Umbilical cord (tissue), 2 donors: ENCODE results near the gene MYL5. TPM values are rescaled to one million over a fixed set of nuclear protein-coding genes. Genes with fewer than 3 reads are reported as not detected.
"Not testable (repeated sequence)": the region's sequence is repeated elsewhere in the genome, so short reads cannot be mapped to it uniquely, and the experiment has no call there.

Source experiments
- DNase-seq: peaks from one replicate; pipeline ENCODE4 v3.0.0-alpha.2; 2015; ENCODE audit warnings: low spot score
- total RNA-seq: library from RNA; depleted of rRNA; stranded (reverse); fragments of >200 nt; gene quantifications from one replicate; pipeline ENCODE4 v1.2.3, GENCODE V29; 2014; ENCODE audit warnings: low replicate concordance; ENCODE audit not compliant: insufficient read depth

The MYL5 gene
- total RNA-seq, result 10.1 TPM

DNA sequence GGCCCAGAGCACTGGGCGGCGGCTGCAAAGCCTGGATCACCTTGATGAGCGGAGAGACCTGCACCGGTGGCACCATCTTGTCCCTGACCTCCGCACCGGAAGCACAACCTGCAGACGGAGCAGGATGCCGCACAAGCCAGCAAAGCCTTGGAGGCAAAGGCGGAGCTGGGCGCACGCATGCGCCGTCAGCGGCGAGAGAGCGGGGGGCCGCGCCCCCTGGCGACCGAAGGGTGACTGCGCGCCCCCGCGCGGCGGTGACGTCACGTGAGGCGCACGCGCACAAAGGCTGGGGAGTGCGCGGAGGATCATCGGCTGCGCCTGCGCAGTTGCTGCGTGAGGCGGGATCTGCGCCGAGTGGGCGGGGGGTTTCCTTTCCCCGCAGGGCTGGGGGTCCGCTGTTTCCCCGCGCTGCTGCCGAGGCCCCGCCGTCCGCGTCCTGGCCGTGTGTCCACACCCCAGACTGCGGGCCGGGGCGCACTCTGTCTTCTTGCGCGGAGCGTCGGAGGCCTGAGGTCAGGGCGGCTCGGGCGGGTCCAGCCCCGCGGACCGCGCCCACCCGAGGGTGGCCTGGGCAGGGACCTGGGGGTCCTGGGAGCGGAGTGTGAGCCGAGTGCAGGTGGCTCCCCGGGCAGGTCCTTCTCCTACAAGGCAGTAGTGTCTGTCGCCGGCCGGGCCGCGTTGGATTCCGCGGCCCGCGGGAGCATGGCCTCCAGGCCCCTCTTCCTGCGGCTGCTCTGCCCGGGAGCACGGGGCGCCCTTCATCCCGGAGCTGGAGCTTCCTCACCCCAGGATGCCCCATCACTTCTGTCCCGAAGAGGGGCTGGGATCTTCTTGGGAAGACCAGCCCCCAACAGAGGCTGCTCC, at the start of gene MYL5, which contains the start of gene ATP5ME:
Gene MYL5 (plus strand): TSS at position 371 of the 864 bp plus-strand sequence. CDS start 3,485 bp downstream, outside the sequence.
Gene ATP5ME (minus strand): TSS at position 105 of the 864 bp plus-strand sequence. CDS start 29 bp downstream, at position 76.
- peak; percentile 98 for DNase-seq

GRCh38 chr4:624705-625590, 49.4 kb upstream of the MYL5 start, which contains the start of gene PDE6B:
PDE6B (plus strand) TSS chr4:625573; CDS start chr4:625627, 54 bp downstream.
- DNase-seq, result no peak

DNA sequence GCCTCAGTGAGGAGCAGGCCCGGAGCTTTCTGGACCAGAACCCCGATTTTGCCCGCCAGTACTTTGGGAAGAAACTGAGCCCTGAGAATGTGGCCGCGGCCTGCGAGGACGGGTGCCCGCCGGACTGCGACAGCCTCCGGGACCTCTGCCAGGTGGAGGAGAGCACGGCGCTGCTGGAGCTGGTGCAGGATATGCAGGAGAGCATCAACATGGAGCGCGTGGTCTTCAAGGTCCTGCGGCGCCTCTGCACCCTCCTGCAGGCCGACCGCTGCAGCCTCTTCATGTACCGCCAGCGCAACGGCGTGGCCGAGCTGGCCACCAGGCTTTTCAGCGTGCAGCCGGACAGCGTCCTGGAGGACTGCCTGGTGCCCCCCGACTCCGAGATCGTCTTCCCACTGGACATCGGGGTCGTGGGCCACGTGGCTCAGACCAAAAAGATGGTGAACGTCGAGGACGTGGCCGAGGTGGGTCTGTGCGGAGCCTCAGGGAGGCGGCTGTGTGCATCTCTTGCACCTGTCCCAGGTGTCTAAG, 48.6 kb upstream of the MYL5 start:
- no peak for DNase-seq

- no peak for DNase-seq
Observed at GRCh38 chr4:626201-627091, 47.9 kb upstream of the MYL5 start.

GRCh38 chr4:627347-628125, 46.8 kb upstream of the MYL5 start:
- no peak for DNase-seq

- no peak for DNase-seq
Observed at GRCh38 chr4:628311-628741, 46.0 kb upstream of the MYL5 start.

GRCh38 chr4:628821-629635, 45.3 kb upstream of the MYL5 start:
- DNase-seq, result no peak

DNA sequence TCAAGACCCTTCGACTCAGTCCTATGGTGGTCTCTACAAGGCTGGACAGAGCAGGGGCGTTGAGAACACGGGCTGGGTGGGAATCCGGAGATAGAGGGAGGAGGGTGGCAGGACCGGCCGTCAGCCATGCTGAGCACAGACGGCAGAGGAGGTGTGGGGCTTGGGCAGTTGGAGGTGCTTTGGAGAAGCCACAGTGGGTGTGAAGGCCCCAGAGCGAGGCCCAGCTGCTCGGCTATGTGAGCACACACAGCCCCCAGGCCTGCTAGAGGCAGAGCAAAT, 44.8 kb upstream of the MYL5 start:
- no peak for DNase-seq

DNA sequence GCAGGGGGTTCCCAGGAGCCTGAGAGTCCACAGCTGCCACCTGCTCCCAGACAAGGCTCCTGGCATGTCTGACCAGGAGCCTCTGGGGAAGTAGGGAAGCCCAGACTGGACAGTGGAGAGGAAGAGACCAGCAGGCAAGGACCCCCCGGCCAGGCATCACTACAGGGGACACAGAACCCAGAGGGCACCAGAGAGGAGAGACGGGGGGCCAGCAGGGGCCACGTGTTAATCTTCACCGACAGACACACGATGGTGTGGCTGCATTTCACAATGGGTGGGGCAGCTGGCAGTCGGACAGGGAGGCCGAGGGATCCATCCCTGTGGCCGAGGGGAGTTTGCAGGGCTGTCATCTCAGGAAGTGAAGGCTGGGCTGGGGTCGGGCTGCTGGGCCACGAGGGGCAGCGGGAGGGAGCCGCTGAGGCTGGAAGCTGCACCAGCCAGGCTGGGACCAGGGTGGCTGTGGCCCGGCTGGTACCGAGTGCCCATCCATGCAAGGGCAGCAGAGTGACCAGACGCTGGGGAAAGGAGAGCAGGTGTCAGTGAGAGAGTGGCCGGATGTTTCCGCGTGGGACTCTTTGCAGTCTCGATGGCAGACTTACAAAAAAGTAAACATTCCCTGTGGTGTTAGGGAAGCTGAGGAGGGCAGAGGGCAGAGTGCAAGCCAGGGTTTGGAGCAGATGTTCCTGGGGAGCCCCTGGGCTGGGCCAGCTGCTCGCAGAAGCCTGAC, 44.3 kb upstream of the MYL5 start:
- no peak for DNase-seq

DNA sequence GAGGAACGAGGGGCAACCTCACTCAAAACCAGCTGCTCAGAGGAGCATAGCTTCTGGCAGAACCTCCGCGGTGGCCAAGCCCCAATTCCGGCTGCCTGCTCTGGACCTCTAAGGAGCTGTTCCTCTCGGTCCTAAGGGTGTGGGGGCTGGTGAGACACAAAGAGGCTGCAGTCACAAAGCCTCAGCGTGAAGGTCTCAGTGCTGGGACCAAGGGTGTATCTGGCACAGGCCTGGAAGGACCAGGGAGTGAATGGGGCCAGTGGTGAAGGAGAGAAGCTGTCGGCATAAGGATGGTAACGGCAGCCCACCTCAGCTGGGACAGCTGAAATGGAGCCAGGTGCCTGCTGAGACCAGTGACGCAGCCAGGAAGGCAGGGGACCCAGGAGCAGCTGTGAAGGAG, 43.7 kb upstream of the MYL5 start:
- no peak for DNase-seq

GRCh38 chr4:632196-632790, 42.0 kb upstream of the MYL5 start:
- no peak for DNase-seq

- no peak for DNase-seq
Observed at GRCh38 chr4:632926-633325, 41.4 kb upstream of the MYL5 start.

- no peak for DNase-seq
Observed at GRCh38 chr4:633406-633805, 40.9 kb upstream of the MYL5 start.

DNA sequence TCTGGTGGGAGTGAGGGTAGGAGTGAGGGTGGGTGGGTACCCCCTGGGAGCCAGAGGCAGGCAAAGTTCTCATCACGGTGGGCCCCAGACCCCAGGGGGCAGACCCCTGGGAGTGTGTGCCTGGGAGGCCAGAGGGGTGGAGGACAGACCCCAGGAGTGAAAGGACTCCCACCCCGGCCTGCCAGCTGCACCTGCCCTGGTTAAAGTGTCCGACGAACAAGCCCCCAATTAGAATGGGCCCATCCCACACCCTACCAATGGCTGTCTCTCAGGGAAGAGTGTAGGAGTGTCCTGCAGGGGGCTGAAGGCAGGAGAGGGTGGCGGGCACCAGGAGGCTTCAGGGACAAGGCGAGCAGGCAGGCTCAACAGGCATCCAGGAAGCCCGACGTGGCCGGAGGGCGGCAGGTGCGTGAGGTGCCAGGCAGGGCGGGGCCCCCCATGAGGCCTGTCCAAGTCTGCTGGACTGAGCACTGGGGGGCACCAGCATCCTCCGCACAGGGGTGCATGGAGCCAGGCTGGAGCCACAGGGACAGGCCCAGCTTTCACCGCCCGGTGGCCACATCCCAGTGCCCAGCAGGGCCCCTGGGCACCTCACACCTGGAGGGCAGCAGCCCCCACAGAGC, 40.3 kb upstream of the MYL5 start:
- DNase-seq, result no peak

- no peak for DNase-seq
Observed at GRCh38 chr4:634599-634985, 39.8 kb upstream of the MYL5 start.

GRCh38 chr4:635066-635835, 39.1 kb upstream of the MYL5 start:
- DNase-seq, result not testable (repeated sequence)
